ENCODE results near the gene THUMPD3. TPM values are rescaled to one million over a fixed set of nuclear protein-coding genes. Genes with fewer than 3 reads are reported as not detected.

THUMPD3 gene
- total RNA-seq, 1 donor from 2014 or later: 27.4 TPM

GRCh38 chr3:9379327-9379726 lies 16.5 kb downstream of the THUMPD3 start:
- no peak for TF ChIP-seq CTCF (IDR thresholded peaks at IDR 0.05; ENCODE audit: unreplicated experiment)
- Mint-ChIP-seq H3K9me3 (ENCODE audit: unreplicated experiment) (no peaks in the 10 kb centered on the region), H3K4me1 (ENCODE audit: unreplicated experiment) (peaks cover under 1% of the 10 kb centered on the region), H3K27me3 (ENCODE audit: unreplicated experiment) (peaks cover 3% of the 10 kb centered on the region), H3K36me3 (ENCODE audit: low read depth, unreplicated experiment) (peaks cover 17% of the 10 kb centered on the region), H3K27ac (ENCODE audit: unreplicated experiment) (no peak overlapping the region), H3K4me3 (ENCODE audit: unreplicated experiment) (no peak overlapping the region)
- DNase-seq (ENCODE audit: low spot score): no peak

DNA sequence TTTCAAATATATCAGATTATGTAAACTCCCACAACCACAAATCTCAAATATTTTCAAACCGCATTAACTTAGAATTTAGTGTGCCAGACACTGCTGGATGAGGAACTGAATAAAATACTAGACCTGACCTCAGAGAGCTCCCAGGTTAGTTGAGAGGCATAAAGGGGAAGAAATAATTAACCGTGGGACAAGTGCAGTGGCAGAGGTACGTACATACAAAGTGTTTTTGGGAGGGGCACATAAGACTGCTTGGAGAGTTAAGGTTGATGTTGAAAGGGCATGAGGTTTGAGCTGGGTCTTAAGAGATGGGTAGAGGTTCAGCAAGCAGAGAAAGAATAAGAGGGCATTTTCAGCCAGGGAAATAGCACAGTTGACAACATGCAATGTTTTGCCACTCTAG lies 17.2 kb downstream of the THUMPD3 start:
- DNase-seq (ENCODE audit: low spot score): no peak
- no peak for TF ChIP-seq CTCF (IDR thresholded peaks at IDR 0.05; ENCODE audit: unreplicated experiment)
- Mint-ChIP-seq H3K36me3 (ENCODE audit: low read depth, unreplicated experiment) (peaks cover 17% of the 10 kb centered on the region), H3K27me3 (ENCODE audit: unreplicated experiment) (peaks cover 3% of the 10 kb centered on the region), H3K27ac (ENCODE audit: unreplicated experiment) (peak overlapping the region; percentile 59), H3K9me3 (ENCODE audit: unreplicated experiment) (no peaks in the 10 kb centered on the region), H3K4me1 (ENCODE audit: unreplicated experiment) (peaks cover 2% of the 10 kb centered on the region), H3K4me3 (ENCODE audit: unreplicated experiment) (no peak overlapping the region)

DNA sequence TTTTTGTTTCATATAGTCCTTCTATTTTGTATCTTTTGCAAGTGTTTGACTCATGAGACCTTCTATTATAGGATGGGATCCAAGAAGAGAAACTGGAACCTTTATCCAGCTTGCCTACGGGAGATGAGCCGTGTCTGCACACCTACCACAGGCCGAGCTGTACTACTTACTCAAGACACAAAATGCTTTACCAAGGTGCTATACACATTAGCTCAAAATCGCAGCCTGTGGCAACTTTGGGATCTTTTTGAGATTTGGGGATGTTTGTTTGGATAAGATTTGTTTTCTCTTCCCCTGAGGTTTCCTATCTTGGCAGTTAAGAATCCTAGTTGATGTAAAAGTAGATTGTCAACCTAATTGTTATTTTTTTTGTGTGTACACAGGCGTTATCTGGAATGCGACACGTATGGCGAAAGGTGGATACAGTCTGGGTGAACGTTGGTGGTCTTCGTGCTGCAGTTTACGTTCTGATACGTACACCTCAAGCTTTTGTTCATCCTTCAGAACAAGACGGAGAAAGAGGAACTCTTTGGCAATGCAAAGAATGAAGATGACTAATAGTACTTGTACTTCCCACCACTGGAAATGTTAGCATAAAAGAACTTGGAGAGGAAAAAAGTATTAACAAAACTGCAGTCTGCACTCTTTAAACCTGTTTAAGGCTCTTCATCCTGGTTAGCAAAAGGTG lies 21.4 kb downstream of the THUMPD3 start:
- Mint-ChIP-seq H3K36me3 (ENCODE audit: low read depth, unreplicated experiment) (peaks cover 29% of the 10 kb centered on the region), H3K27me3 (ENCODE audit: unreplicated experiment) (peaks cover 3% of the 10 kb centered on the region), H3K9me3 (ENCODE audit: unreplicated experiment) (no peaks in the 10 kb centered on the region), H3K4me3 (ENCODE audit: unreplicated experiment) (no peak overlapping the region), H3K4me1 (ENCODE audit: unreplicated experiment) (peaks cover 9% of the 10 kb centered on the region), H3K27ac (ENCODE audit: unreplicated experiment) (peak overlapping the region; percentile 49)
- DNase-seq (ENCODE audit: low spot score): no peak
- no peak for TF ChIP-seq CTCF (IDR thresholded peaks at IDR 0.05; ENCODE audit: unreplicated experiment)

GRCh38 chr3:9385187-9386077 lies 22.6 kb downstream of the THUMPD3 start:
- no peak for TF ChIP-seq CTCF (IDR thresholded peaks at IDR 0.05; ENCODE audit: unreplicated experiment)
- no peak overlapping the region for H3K4me3 Mint-ChIP-seq (ENCODE audit: unreplicated experiment)
- H3K4me1 Mint-ChIP-seq (ENCODE audit: unreplicated experiment): peaks cover 9% of the 10 kb centered on the region
- no peaks in the 10 kb centered on the region for H3K9me3 Mint-ChIP-seq (ENCODE audit: unreplicated experiment)
- H3K36me3 Mint-ChIP-seq (ENCODE audit: low read depth, unreplicated experiment): peaks cover 29% of the 10 kb centered on the region
- peaks cover 3% of the 10 kb centered on the region for H3K27me3 Mint-ChIP-seq (ENCODE audit: unreplicated experiment)
- no peak overlapping the region for H3K27ac Mint-ChIP-seq (ENCODE audit: unreplicated experiment)
- DNase-seq (ENCODE audit: low spot score): no peak

DNA sequence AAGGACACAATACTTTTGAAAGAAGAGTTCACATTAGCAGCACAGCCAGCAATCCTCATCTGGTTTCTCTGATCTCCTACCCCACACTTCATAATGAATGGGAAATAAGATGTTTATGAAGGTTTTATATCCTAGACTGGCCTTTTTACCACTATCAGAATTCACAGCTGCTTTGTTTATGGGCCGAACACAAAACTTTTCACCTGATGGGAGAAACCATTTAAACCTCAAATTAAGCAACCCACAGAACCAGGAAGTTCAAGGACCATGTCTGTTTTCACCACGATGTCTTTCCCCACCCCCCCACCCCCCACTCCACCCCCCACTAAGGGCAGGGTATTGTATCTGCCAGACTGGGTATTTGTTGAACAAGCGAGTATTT lies 23.2 kb downstream of the THUMPD3 start:
- H3K4me3 Mint-ChIP-seq (ENCODE audit: unreplicated experiment): no peak overlapping the region
- TF ChIP-seq CTCF (IDR thresholded peaks at IDR 0.05; ENCODE audit: unreplicated experiment): no peak
- H3K9me3 Mint-ChIP-seq (ENCODE audit: unreplicated experiment): no peaks in the 10 kb centered on the region
- H3K27me3 Mint-ChIP-seq (ENCODE audit: unreplicated experiment): peaks cover 3% of the 10 kb centered on the region
- DNase-seq (ENCODE audit: low spot score): no peak
- peaks cover 36% of the 10 kb centered on the region for H3K36me3 Mint-ChIP-seq (ENCODE audit: low read depth, unreplicated experiment)
- H3K27ac Mint-ChIP-seq (ENCODE audit: unreplicated experiment): peak overlapping the region; percentile 32
- peaks cover 15% of the 10 kb centered on the region for H3K4me1 Mint-ChIP-seq (ENCODE audit: unreplicated experiment)

Data from endothelial cell (in vitro differentiated cells).